Right renal cortex interstitium (tissue), 3 donors: Measurements from ENCODE around the gene C18orf32. TPM values are rescaled to one million over a fixed set of nuclear protein-coding genes. Genes with fewer than 3 reads are reported as not detected.
"Not testable (repeated sequence)": the region's sequence is repeated elsewhere in the genome, so short reads cannot be mapped to it uniquely, and the experiment has no call there.

ENCODE experiments used
- DNase-seq, 3 donors: peaks; one replicate each; pipeline ENCODE4 v3.0.0-alpha.2; 2013; ENCODE audit warnings: low read depth in 3 of 3, low spot score in 2 of 3
- polyA plus RNA-seq, 3 donors: library from polyadenylated mRNA; unstranded; fragments of 120-200 nt; gene quantifications; one replicate each; pipeline ENCODE4 v1.2.1, GENCODE V29; 2013; ENCODE audit not compliant: insufficient read length in 3 of 3

The C18orf32 gene
- polyA plus RNA-seq, 3 donors, result 28.3 to 35.6 (median 31.3) TPM

- DNase-seq, result no peak
These were observed 16.9 kb upstream of the C18orf32 start for GRCh38 chr18:49503931-49504330.

- no peak for DNase-seq
These were observed 13.3 kb upstream of the C18orf32 start for GRCh38 chr18:49500201-49500921.

- no peak for DNase-seq
These were observed 12.1 kb upstream of the C18orf32 start for GRCh38 chr18:49499046-49499637.

GRCh38 chr18:49495480-49495879 lies 8.4 kb upstream of the C18orf32 start:
- no peak for DNase-seq

GRCh38 chr18:49495076-49495475 lies 8.0 kb upstream of the C18orf32 start:
- DNase-seq, result no peak

- no peak for DNase-seq
These were observed 7.6 kb upstream of the C18orf32 start for GRCh38 chr18:49494660-49495059.

- no peak for DNase-seq
These were observed 5.6 kb upstream of the C18orf32 start for GRCh38 chr18:49492694-49493033.

GRCh38 chr18:49491857-49492693 lies 5.0 kb upstream of the C18orf32 start, which contains the start of gene RPL17:
RPL17 (minus strand) TSS chr18:49492465.
- peak; percentile 98 to 100 (median 99) for DNase-seq

- DNase-seq, result no peak
These were observed 4.5 kb upstream of the C18orf32 start for GRCh38 chr18:49491534-49491856.

GRCh38 chr18:49490246-49490762 lies 3.3 kb upstream of the C18orf32 start:
- no peak for DNase-seq

- no peak for DNase-seq
These were observed 777 bp upstream of the C18orf32 start for GRCh38 chr18:49487711-49488310.

- DNase-seq, result no peak
These were observed 455 bp downstream of the C18orf32 start for GRCh38 chr18:49486606-49486952.

GRCh38 chr18:49486134-49486533 lies 900 bp downstream of the C18orf32 start:
- DNase-seq, result no peak

GRCh38 chr18:49483198-49483597 lies 3.8 kb downstream of the C18orf32 start:
- no peak for DNase-seq

- DNase-seq, result no peak
These were observed 5.1 kb downstream of the C18orf32 start for GRCh38 chr18:49481907-49482306.

- DNase-seq, result no peak
These were observed 5.7 kb downstream of the C18orf32 start for GRCh38 chr18:49481317-49481716.

- no peak for DNase-seq
These were observed 7.5 kb downstream of the C18orf32 start for GRCh38 chr18:49479381-49480137.

GRCh38 chr18:49476664-49477411 lies 10.2 kb downstream of the C18orf32 start:
- no peak for DNase-seq

- not testable (repeated sequence) for DNase-seq
These were observed 12.1 kb downstream of the C18orf32 start for GRCh38 chr18:49474935-49475334.

- DNase-seq, result no peak
These were observed 13.3 kb downstream of the C18orf32 start for GRCh38 chr18:49473721-49474120.
